SKM-1 (cell line): ENCODE results near the gene CHD3.
"Not testable (repeated sequence)": the region's sequence is repeated elsewhere in the genome, so short reads cannot be mapped to it uniquely, and the experiment has no call there.

Experiments
- DNase-seq: peaks from one replicate; lab custom pipeline; 2025; ENCODE audit not compliant: unreplicated experiment; lab: John Stamatoyannopoulos, UW

The CHD3 gene

GRCh38 chr17:7849751-7850504 lies 38.7 kb upstream of the CHD3 start:
- DNase-seq = no peak

GRCh38 chr17:7850701-7851437 lies 37.7 kb upstream of the CHD3 start:
- no peak for DNase-seq

DNA sequence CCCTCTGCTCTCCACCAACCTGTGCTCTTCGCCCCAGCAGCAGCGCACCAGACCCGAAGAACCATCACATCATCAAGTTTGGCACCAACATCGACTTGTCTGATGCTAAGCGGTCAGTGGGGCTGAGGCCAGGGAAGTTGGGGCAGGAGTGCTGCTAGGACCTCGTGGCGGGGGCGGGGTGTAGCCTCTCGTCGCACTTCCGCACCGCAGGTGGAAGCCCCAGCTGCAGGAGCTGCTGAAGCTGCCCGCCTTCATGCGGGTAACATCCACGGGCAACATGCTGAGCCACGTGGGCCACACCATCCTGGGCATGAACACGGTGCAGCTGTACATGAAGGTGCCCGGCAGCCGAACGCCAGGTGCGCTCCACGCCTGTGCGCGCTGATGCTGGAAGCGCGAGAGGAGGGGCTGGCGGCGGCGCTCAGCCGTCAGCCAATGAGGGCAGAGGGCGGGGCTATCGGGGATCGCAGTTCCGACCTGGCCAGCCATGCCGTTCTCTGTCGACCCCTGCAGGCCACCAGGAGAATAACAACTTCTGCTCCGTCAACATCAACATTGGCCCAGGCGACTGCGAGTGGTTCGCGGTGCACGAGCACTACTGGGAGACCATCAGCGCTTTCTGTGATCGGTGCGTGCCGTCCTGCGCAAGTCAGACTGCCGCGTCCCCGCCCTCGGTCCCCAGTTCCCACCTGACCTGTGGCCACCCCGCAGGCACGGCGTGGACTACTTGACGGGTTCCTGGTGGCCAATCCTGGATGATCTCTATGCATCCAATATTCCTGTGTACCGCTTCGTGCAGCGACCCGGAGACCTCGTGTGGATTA lies 36.9 kb upstream of the CHD3 start:
- peak; percentile 39 for DNase-seq

- no peak for DNase-seq
Measured at GRCh38 chr17:7852262-7852670, 36.3 kb upstream of the CHD3 start.

- DNase-seq = no peak
Measured at GRCh38 chr17:7852919-7853690, 35.5 kb upstream of the CHD3 start.

DNA sequence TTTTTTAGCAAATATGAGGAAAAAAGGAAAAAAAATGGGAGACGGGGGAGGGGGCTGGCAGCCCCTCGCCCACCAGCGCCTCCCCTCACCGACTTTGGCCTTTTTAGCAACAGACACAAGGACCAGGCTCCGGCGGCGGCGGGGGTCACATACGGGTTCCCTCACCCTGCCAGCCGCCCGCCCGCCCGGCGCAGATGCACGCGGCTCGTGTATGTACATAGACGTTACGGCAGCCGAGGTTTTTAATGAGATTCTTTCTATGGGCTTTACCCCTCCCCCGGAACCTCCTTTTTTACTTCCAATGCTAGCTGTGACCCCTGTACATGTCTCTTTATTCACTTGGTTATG lies 34.9 kb upstream of the CHD3 start:
- DNase-seq = no peak

DNA sequence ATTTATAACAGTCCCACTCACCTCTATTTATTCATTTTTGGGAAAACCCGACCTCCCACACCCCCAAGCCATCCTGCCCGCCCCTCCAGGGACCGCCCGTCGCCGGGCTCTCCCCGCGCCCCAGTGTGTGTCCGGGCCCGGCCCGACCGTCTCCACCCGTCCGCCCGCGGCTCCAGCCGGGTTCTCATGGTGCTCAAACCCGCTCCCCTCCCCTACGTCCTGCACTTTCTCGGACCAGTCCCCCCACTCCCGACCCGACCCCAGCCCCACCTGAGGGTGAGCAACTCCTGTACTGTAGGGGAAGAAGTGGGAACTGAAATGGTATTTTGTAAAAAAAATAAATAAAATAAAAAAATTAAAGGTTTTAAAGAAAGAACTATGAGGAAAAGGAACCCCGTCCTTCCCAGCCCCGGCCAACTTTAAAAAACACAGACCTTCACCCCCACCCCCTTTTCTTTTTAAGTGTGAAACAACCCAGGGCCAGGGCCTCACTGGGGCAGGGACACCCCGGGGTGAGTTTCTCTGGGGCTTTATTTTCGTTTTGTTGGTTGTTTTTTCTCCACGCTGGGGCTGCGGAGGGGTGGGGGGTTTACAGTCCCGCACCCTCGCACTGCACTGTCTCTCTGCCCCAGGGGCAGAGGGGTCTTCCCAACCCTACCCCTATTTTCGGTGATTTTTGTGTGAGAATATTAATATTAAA lies 34.4 kb upstream of the CHD3 start:
- no peak for DNase-seq

GRCh38 chr17:7854851-7855659 lies 33.5 kb upstream of the CHD3 start, which contains the start of gene TMEM88:
Gene TMEM88 (plus strand): TSS chr17:7855066. CDS start chr17:7855075, 9 bp downstream.
- DNase-seq = no peak

DNA sequence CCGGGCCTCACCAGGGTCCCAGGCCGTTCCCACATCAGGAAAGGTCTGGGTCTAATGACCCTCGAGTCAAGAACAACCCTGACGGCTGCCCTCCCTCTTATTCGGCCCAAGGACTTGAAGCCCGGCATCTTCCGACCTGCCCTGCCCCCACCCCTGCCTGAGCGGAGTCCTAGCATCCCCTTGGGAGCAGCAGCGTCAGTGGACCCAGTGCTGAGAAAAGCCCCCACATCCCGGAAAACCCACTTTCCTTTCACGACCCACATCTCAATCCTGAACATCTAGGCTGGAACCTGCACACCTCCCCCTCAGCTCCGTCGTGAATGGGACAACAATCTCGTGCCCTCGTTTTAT lies 33.0 kb upstream of the CHD3 start:
- no peak for DNase-seq

DNA sequence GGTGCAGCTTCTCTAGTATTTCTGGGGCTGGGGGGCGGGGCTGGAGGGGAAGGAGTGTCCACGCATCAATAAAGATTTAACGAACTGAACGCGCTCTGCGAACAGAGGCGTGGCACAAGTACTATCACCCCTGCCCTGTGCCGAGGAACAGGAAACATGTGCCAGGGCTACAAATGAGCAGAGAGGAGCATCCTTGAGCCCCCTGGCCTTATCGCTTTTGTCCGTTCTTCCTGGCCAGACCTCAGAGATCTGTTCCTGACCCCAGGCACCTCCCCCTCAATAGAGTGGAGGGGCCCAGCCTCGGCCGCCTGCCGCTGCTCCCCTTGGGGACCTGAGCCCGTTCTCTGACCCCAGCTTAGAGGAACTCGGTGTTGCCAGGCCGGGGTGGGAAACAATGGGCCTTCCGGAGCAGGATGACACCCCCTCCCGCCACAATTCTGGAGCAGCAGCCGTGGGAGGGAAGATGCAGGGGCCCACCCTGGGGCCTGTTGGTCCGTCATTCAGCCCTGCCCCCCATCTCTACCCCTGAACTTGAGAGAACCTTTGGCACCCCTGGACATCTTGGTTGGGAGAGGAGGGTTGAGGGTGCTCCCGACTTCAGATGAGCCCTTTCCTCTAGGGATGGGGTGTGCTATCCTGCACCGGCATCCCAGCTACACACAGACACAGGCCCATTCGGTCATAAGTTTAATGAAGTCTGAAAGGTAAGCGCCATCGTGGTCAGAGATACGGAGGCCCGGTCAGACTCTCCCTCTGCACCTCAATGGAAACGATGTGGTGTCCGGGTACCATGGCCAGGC lies 32.4 kb upstream of the CHD3 start:
- DNase-seq = no peak

DNA sequence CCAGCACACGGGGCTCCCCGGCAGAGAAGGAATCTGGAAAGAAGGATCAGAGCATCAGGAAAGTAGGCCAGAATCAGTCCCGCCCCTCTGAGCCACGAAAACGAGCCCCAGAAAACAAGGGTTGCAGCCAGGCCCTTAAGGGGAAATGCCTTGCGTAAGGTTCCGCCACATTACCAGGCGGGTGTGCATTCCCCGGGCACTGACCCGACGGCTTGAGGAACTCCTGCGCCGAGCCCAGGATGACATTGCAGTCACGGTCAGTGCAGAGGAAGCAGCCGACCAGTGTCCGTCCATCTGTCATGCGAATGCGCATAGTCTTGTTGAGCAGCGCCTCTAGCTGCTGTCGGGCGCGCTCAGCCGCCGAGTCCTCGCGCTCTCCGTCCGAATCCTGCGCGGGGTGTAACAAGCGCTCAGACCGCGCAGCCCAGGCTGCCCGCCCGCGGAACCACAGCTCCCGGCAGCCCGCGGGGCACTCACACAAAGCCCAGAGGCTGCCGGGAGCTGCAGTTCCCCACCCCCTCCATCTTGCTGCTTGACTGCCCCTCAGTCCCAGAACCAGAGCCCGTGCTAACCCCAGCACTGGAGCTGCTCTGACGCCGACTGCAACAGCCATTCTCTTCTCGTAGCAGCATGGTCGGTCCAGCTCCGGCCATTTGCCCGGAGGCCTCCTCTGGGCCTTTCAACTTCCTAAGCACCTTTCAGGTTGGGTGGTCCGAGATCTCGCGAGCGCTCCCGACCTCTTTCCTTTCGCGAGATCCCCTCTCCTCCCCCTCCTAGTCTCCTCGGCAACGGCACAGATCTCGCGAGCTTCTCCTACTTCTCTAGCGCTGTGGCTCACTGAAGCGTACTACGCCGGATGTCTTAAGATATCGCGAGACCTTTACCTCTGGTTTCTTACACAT lies 31.5 kb upstream of the CHD3 start, which contains the start of gene NAA38:
NAA38 (minus strand) TSS at position 749 of the 902 bp plus-strand sequence; CDS start at position 653, 96 bp downstream.
- peak; percentile 80 for DNase-seq

GRCh38 chr17:7857713-7858521 lies 30.7 kb upstream of the CHD3 start, which contains the start of gene CYB5D1:
Gene CYB5D1 (plus strand): TSS chr17:7858003. CDS start chr17:7858135, 132 bp downstream.
- peak; percentile 42 for DNase-seq

GRCh38 chr17:7858522-7858810 lies 30.1 kb upstream of the CHD3 start:
- no peak for DNase-seq

GRCh38 chr17:7859028-7859427 lies 29.6 kb upstream of the CHD3 start:
- no peak for DNase-seq

GRCh38 chr17:7862692-7863437 lies 25.7 kb upstream of the CHD3 start:
- DNase-seq = no peak

- not testable (repeated sequence) for DNase-seq
Measured at GRCh38 chr17:7864384-7864783, 24.2 kb upstream of the CHD3 start.
